Hematopoietic multipotent progenitor cell treated with erythropoietin and hydrocortisone succinate and interleukin-3 and kit ligand, for 15 days (in vitro differentiated cells): ENCODE results near the gene CYP4B1.
"Not testable (repeated sequence)": the region's sequence is repeated elsewhere in the genome, so short reads cannot be mapped to it uniquely, and the experiment has no call there.

Experiments
- DNase-seq: peaks from one replicate; pipeline ENCODE4 v3.0.0-alpha.2; 2015; ENCODE audit warnings: low spot score

Gene CYP4B1

GRCh38 chr1:46816930-46817329 lies 18.1 kb downstream of the CYP4B1 start:
- no peak for DNase-seq

- no peak for DNase-seq
Measured at GRCh38 chr1:46817814-46818213, 19.0 kb downstream of the CYP4B1 start.

- no peak for DNase-seq
Measured at GRCh38 chr1:46818591-46818990, 19.7 kb downstream of the CYP4B1 start.

- no peak for DNase-seq
Measured at GRCh38 chr1:46819335-46819734, 20.5 kb downstream of the CYP4B1 start.

DNA sequence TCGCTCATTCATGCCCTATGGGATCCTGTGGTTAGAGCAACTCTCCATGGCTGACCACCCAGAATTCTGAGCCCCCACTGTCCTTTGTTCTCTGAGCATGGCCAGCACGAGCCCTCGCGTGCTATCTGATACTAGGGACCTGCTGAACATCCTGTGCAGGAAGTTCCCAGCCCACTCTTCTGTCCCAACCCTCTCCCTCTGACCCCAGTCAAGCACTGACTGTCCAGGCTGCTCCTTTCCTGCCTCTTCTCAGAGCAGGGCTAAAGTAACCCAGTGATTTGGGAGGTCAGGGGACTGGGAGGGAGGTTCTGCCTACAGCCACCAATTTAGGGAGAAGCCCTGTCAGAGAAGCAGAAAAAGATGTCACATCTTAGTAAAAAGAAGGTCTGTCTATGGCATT lies 21.2 kb downstream of the CYP4B1 start:
- DNase-seq, result no peak

GRCh38 chr1:46820560-46821060 lies 21.8 kb downstream of the CYP4B1 start:
- no peak for DNase-seq

- DNase-seq, result no peak
Measured at GRCh38 chr1:46822248-46822826, 23.5 kb downstream of the CYP4B1 start.

GRCh38 chr1:46823151-46823550 lies 24.3 kb downstream of the CYP4B1 start:
- no peak for DNase-seq

GRCh38 chr1:46826892-46827291 lies 28.0 kb downstream of the CYP4B1 start:
- DNase-seq, result not testable (repeated sequence)

- DNase-seq, result no peak
Measured at GRCh38 chr1:46830665-46831322, 31.9 kb downstream of the CYP4B1 start.

GRCh38 chr1:46835469-46835868 lies 36.6 kb downstream of the CYP4B1 start:
- not testable (repeated sequence) for DNase-seq

GRCh38 chr1:46846386-46846785 lies 47.5 kb downstream of the CYP4B1 start:
- DNase-seq, result not testable (repeated sequence)

- not testable (repeated sequence) for DNase-seq
Measured at GRCh38 chr1:46857660-46858065, 58.8 kb downstream of the CYP4B1 start.

DNA sequence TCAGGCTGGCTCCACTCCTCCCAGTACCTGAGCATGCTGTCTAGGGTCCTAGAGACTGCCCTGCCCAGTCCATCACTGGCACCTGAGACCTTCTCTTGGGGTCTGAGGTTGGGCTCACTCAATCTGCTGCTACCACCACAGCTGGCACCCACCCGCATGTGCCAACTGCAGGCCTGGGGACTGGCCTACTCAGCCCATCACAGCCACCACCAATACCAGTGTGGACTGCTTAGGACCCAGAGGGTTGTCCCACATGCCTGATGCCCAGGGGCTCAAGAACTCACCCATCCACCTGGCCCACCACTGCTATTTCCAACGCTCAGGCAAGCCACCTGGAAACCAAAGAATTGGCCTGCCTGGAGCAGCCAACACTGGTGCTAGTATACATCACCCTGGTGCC lies 63.5 kb downstream of the CYP4B1 start:
- DNase-seq, result no peak
